Stimulated activated CD8-positive, alpha-beta memory T cell treated with anti-CD3 and anti-CD28 coated beads, Interleukin-15, amount 100 ng/mL, for 4 hours (primary cell): ENCODE measurements around the gene CCR5AS.
"Not testable (repeated sequence)": the region's sequence is repeated elsewhere in the genome, so short reads cannot be mapped to it uniquely, and the experiment has no call there.

Experiments used
- DNase-seq, 2 donors: peaks; one replicate each; pipeline ENCODE4 v3.0.0-alpha.2; 2020; ENCODE audit warnings: low read depth in 2 of 2

The CCR5AS gene

DNA sequence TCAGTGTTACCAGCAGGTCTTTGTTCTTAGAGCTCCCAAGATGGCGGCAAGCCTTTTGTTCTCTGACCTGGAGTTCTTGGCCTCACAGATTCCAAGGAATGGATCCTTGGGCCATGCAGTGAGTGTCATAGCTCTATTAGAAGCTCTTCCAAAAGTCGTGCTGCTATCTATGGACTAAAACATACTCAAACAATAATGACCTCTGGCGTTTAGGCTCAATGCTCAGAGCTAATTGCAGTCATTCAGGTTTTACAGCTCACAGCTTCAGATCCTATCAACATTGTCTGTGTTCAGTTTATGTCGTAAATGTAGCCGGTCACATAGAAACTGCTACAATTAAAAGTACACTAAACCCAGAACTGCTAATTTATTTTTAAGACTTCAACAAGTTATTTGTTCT is 22.4 kb upstream of the CCR5AS start:
- DNase-seq: no peak

DNA sequence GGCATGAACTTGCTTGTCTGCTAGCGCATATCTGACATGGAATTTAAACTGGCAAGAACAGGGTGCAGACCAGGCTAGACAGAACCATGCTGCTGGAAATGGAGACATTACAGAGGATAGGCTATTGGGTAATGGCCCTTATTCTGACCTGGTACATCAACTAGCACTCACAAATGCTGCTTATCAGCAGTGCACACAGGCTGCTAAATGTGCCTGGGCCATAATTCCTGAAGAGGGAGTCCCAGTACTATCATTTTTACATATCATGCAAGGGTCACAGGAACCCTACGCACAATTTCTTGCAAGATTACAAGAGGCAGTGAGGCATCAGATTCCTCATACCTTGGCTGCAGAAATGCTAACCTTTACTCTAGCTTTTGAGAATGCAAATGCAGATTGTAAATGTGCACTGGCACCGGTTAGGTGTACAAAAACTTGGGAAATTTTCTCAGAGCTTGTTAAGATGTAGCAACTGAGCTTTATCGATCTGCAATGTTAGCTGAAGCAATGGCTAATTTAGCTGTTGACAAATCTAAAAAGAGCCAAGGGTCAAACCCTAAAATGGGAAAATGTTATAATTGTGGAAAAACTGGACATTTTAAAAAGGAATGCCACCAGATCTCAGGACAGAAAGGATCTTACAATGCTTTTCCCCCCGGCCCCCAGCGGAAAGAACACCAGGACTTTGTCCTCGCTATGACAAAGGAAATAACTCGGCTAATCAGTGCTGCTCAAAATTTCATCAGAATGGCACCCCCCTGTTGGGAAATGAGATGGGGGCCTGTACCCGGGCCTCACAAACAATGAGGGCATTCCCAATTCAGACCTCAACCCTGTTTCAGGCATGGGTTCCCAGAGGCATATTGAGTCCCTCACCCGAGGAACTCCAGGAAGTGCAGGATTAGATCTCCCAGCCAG is 21.3 kb upstream of the CCR5AS start:
- DNase-seq: no peak

DNA sequence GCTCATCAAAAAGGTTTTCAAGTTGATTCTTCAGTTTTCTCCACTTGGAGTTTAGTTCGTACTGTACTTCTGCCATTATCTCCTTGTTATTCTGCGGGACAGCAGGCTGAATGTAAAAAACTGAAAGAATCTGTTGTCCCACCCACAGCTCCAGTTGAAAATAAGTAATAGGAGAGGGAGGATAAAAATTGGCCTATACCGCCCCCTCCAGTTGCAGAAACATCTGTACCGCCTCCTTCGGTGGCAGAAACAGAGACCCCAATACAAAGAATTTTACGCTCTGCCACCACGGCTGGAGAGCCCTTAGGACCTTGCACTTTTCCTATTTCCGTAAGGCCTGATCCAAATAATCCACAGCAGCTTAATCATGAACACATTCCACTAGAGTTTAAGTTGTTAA is 20.5 kb upstream of the CCR5AS start:
- DNase-seq: not testable (repeated sequence)

DNA sequence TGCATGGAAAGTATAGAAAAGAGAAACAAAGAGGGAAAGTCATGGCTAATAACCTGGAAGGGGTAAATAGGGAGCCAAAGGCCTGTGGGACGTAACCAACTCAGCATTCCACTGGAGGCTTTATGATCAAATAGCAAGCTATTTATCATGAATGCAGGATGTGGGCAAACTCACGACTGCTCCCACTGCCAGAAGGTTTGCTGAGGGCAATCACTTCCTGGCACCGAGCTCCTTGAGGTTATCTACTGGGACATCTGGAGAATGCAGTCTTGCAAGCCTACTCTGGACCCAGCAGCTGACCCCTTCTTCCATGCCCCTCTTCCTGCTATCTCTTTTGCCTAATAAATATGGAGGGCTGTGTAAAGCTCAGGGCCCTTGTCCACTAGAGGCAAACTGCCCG is 19.6 kb upstream of the CCR5AS start:
- DNase-seq: not testable (repeated sequence)

DNA sequence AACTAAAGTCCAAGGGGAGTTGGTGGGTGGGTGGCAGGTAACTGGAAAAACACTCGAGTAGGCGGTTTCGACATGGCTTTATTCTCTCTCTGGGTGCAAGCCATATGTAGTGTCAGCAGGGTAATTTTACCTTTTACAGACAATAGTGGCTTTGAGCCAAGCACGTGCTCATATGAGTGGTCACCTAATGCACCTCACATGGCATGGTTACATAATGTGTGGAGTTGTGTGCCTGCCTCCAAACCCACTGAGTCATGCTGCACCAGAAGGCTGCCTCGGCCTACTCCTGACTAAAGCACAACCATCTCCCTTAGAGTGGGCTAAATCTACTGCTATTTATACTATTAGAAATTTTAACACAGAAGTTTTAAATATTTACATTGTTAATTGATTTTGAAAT is 16.7 kb upstream of the CCR5AS start:
- no peak for DNase-seq

DNA sequence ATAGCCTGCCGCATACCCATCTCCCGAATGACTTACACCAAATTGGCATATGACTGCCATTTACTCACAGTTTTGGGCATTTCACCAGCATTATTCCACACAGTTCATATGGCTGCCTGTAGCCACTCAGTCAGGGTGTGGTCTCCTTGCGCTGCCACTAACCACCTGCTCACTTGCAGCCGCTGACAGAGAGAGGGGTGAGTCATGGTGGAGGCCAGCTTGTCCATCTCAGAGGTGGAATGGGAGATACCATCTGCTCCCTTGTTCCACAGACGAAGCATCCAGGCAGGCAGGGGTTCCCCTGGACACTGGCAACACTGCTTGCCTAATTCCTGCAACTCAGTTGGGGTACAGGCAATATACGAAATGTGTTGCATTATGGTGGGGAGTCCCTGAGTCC is 15.8 kb upstream of the CCR5AS start:
- no peak for DNase-seq

DNA sequence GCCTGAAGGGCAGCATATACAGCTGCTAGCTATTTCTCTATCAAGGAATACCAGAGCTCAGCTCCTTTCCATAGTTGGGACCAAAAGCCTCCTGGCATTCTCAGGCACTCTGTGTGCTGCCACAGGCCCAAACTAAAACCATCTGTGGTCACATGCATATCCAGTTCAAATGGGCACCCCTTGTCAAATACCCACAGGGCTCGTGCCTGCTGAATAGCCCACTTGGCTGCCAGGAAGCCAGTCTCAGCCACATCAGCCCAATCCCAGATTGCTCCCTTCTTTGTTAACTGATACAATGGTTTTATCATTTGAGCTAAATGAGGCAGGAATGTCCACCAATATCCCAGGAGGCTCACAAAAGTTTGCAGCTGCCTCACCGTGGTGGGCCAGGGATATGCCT is 14.1 kb upstream of the CCR5AS start:
- no peak for DNase-seq

DNA sequence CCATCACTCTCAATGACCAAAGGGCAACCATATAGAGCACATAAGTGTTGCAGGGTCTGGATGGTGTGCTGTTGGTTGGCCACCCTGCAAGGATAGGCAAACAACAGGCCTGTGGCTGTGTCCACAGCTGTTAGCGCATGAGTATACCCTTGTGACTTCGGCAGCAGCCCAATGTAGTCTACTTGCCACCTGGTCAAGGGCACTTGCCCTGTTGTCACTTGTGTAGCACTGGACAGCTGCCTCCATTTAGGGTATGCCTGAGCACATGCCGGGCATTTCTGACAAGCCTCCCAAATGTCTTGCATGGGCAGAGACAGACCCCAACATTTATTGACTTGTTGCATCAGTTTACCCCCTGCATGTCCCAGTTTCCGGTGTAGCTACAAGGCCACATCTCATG is 12.9 kb upstream of the CCR5AS start:
- DNase-seq: no peak

DNA sequence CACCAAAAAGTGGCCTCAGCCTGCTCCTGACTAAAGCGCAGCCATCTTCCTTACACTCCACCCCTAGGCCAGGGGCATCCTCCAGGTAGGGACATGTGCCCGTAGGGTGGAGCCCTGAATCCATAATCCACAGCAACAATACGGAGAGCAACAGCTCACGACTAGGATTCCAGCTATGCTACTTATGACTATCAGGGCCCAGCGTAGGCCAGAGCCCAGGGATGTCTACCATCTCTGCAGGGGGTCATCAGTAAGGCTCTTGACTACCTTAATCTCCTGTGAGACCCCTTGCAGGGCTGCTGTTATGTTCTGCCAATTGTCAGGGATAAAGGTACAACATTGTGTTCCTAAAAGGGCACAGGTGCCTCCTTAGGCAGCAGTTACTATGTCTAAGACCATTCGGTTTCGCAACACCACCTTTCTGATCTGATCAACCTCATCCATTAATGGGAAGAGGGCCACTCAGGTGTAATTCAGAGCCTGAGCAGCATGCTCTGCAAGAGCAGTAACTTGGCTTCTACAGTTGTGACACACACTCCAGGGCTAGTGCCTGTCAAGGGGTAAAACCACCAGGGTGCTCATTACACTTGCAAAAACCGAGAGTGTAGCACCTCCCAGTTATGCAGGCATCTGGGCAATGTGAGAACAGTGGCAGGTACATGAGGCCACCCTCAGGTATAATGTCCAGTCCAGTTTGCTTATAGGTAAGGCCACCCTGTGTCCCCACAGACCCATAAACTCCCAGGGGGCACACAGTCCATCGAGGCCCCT is 11.2 kb upstream of the CCR5AS start:
- no peak for DNase-seq

DNA sequence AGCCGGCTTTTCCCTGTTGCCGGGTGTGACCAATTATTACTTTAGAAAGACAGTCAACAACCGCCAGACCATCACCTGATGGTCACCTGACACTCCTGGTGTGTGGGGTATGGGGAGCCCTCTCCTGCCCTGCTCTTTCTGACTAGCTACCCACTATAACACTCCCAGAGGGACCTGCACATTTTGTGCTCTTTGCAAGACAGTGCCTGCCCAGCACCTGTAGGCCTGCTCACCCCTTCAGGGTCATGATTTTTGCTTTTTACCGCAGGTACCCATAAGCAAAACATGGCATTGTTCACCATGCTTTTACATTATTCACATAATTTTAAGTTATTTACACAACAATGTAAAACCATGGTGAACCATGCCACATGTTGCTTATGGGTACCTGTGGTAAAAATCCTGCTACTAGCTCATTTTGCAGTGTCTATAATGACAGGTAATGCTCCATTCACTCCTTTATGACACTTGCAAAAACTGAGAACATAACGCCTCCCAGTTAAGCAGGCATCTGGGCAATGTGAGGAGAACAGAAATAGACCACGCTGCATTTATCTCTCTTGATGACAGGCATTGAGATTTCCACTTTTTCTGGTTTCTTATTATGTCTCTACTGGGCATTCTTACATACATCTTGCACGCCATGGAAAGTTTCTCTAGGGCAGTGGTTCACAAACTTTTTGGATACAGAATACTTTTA is 10.1 kb upstream of the CCR5AS start:
- DNase-seq: no peak

DNA sequence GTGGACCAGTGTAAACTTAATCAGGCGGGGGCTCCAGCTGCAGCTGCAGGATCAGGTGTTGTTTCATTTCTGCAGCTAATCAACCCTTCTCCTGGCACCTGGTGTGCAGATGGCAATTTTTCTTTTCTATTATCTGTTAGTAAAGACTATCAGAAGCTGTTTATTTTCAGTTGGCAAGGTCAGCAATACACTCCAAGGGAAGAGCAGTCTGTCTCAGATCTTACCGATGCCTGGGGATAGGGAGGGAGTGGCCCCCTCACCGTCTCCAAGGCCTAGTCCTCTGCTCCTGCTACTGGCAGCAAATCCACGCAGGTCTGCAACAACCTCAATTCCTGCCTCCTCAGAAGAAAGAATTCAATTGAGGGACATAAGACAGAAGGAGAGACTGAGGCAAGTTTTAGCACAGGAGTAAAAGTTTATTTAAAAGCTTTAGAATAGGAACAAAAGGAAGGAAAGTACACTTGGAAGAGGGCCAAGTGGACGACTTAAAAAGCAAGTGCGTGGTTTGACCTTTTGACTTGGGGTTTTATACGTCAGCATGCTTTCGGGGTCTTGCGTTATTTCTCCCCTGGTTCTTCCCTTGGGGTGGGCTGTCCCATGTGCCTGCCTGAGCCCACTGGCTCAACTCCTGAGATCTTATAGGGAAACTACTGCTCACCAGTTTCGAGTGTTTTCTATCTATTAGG is 9.4 kb upstream of the CCR5AS start:
- DNase-seq: no peak

DNA sequence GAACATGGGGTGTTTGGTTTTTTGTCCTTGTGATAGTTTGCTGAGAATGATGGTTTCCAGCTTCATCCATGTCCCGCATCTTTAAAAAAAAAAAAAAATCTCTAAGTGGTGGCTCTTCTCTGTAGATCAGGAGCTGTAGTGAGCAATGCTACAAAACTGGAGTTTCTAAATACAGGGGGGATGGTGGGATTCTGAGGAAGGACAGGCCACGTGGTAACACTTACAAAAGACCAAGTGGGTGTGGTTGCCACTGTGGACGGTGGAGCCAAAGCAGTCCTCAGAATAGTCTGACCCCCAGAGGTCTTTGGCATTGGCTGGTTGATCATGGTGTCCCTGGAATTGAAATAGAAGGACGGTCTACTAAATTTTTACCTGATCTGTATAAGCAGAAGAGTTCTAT is 7.9 kb upstream of the CCR5AS start:
- DNase-seq: no peak

DNA sequence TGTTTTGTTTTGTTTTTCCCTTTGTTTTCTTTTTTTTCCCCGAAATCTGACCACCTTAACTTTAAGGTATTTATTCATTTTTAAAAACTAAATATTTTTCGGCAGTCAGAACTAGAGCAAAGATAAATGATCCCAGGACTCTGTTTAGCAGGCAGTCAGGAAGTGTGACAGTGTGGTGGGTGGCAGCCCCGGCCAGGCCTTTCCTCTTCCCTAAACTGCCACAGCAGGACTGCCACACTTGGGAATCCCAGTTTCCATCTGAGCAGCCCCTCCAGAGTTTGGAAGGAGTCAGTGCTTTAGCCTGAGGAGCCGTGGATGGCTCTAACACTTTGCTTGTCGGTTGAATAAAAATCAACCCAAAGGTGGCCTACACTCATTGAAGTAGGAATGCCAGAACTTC is 7.1 kb upstream of the CCR5AS start:
- DNase-seq: no peak

DNA sequence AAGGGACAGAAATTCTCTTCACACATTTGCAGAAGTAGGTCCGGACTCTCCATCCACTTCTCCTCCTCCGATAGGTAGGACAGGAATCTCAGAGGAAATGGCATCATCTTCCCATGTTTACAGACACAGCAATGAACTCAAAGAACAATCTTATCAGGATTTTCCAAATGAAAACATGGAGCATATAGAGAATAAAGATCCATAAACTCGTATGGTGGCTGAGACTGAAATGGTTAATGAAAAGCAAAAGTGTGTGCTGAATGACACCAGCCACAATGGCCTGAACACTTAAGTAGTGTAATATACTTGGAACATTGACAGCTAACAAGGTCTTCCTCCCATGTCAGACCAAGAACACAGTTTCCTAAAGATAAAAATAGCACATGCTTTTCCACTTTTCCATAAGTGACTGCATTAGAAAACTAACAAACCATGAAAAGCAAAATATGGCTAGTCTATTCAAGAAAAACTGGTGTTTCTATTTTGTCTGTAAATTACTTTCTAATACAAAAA is 6.0 kb upstream of the CCR5AS start:
- DNase-seq: no peak

DNA sequence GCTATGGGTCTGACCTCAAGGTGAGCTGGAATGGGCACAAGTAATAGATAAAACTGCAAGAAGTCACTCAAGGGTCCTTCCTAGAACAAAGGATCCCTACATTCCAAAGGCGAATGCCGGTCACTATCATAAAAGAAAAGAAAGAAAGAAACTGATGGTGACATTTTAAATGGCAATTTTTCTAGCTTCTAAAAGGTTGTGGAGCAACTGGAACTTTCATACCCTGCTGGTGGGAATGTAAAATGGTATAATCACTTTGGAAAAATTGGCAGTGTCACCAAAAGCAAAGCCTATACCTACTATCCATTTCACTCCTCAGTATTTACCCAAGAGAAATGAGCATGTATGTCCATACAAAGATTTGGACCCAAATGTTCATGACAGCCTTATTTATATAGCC is 4.4 kb upstream of the CCR5AS start:
- no peak for DNase-seq

DNA sequence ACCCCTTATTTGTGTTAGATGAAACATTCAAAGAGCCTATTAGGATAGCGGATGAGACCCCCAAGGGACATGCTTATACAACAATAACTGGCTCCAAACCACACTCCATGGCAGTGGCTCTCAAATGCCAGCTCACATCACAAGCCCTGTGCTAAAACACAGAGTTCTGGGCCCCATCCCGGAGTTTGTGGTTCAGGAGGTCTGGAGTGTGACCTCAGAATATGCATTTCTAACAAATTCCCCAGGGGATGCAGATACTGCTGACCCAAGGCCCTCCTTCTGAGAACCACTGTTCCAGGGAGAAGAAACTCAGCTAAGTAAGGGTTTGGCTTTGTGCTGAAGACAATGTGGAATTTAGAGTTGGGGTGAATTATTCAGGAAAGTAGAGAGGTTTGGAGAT is 3.8 kb upstream of the CCR5AS start:
- DNase-seq: no peak

DNA sequence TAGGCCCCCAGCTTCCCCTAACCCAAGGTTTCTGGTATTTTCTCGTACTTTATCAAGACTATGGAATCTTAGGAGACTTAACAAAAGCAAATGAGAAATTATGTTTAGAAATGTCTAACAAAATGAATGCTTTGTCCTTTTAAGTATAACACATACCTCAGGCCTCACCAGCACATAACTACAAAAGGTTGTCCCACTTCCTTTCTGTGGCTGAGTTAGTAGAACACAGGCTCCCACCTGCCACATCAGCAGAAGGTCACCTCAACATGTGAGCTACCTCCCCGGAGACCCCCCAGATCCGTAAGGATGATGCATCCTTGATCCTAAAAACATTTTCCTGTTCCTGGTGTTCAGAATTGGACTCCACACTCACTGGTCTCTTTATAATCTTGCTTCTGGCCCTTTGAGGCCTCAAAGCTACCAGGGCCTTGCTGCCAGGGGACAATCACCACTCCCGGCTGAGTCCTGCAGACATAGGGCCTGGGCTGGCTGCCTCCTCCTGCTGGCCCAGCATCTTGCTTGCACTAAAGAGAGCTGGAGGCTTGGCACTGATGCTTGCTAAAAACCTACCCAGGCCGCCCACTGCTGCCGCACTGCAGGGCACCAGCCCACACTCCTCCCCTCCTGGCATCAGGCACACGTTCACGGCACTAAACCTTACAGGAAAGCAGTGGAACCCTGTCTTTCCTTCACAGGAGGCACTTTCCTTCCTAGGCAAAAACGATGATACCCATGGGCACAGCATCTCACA is 3.0 kb upstream of the CCR5AS start:
- DNase-seq: no peak

DNA sequence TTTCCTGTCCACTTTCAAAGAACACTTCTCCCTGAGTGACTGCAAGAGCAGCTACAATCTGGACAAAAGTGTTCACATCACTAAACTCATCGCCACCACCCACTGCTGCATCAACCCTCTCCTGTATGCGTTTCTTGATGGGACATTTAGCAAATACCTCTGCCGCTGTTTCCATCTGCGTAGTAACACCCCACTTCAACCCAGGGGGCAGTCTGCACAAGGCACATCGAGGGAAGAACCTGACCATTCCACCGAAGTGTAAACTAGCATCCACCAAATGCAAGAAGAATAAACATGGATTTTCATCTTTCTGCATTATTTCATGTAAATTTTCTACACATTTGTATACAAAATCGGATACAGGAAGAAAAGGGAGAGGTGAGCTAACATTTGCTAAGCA is 2.0 kb upstream of the CCR5AS start:
- no peak for DNase-seq

DNA sequence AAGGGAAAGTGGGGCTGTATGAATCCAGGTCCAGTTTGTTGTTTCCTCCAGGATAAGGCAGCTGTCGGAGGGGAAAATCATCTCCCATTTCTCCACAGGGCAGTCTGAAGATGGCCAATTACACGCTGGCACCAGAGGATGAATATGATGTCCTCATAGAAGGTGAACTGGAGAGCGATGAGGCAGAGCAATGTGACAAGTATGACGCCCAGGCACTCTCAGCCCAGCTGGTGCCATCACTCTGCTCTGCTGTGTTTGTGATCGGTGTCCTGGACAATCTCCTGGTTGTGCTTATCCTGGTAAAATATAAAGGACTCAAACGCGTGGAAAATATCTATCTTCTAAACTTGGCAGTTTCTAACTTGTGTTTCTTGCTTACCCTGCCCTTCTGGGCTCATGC is 1.1 kb upstream of the CCR5AS start:
- DNase-seq: no peak

DNA sequence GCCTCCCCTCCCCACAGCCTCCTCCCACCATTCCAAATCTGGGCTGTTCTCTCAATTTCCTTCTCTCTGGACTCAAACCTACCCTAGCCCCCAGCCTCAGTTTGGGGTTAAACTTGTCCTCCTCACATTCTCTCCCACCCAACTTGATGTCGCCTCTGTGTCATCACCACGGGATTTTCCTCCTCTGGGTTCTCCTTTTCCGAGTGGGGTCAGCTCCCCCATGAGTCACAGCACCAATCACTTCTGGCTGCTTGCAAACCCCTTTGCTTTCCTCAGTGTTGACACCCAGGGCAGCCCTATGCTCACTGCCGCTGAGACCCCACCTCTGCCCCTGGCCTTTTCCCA is 451 bp downstream of the CCR5AS start:
- no peak for DNase-seq
